GM18505 (cell line): ENCODE data around the gene DCTN1.

Source experiments
- ATAC-seq: cut with Tn5 transposase; IDR thresholded peaks from one replicate; pipeline ENCODE4 v1.9.1; 2021; ENCODE audit not compliant: unreplicated experiment
- POLR2A ChIP-seq: IDR thresholded peaks from 4 replicates; pipeline ENCODE4 v1.6.1; 2011; ENCODE audit warnings: borderline replicate concordance; ENCODE audit not compliant: insufficient read depth, insufficient read length; ENCODE audit errors: extremely low read depth

DCTN1 gene

GRCh38 chr2:74334931-74335333, 45.2 kb downstream of the DCTN1 start:
- no peak for TF ChIP-seq POLR2A
- ATAC-seq: no peak

- no peak for TF ChIP-seq POLR2A
- ATAC-seq: no peak
These were observed 46.1 kb downstream of the DCTN1 start for GRCh38 chr2:74333896-74334586.

GRCh38 chr2:74333175-74333574, 46.9 kb downstream of the DCTN1 start:
- ATAC-seq: no peak
- no peak for TF ChIP-seq POLR2A

GRCh38 chr2:74332550-74333174, 47.4 kb downstream of the DCTN1 start:
- no peak for TF ChIP-seq POLR2A

GRCh38 chr2:74328573-74328972, 51.5 kb downstream of the DCTN1 start:
- no peak for ATAC-seq
- TF ChIP-seq POLR2A: no peak

More at GRCh38 chr2:74332550-74333174, 47.4 kb downstream of the DCTN1 start:
- no peak for ATAC-seq

GRCh38 chr2:74328074-74328473, 52.0 kb downstream of the DCTN1 start:
- no peak for ATAC-seq

GRCh38 chr2:74327627-74328026, 52.5 kb downstream of the DCTN1 start:
- TF ChIP-seq POLR2A: no peak
- no peak for ATAC-seq

More at GRCh38 chr2:74328074-74328473, 52.0 kb downstream of the DCTN1 start:
- no peak for TF ChIP-seq POLR2A

- no peak for TF ChIP-seq POLR2A
- ATAC-seq: no peak
These were observed 52.9 kb downstream of the DCTN1 start for GRCh38 chr2:74327199-74327598.

- no peak for TF ChIP-seq POLR2A
- no peak for ATAC-seq
These were observed 54.3 kb downstream of the DCTN1 start for GRCh38 chr2:74325815-74326214.

GRCh38 chr2:74321737-74322136, 58.4 kb downstream of the DCTN1 start:
- no peak for ATAC-seq
- TF ChIP-seq POLR2A: no peak

- TF ChIP-seq POLR2A: no peak
- ATAC-seq: no peak
These were observed 62.4 kb downstream of the DCTN1 start for GRCh38 chr2:74317701-74318100.

- ATAC-seq: no peak
- TF ChIP-seq POLR2A: no peak
These were observed 63.4 kb downstream of the DCTN1 start for GRCh38 chr2:74316627-74317295.

- no peak for TF ChIP-seq POLR2A
- no peak for ATAC-seq
These were observed 66.0 kb downstream of the DCTN1 start for GRCh38 chr2:74314107-74314506.

GRCh38 chr2:74313497-74313896, 66.6 kb downstream of the DCTN1 start:
- no peak for ATAC-seq

GRCh38 chr2:74312913-74313312, 67.2 kb downstream of the DCTN1 start:
- no peak for TF ChIP-seq POLR2A
- ATAC-seq: no peak

More at GRCh38 chr2:74313497-74313896, 66.6 kb downstream of the DCTN1 start:
- TF ChIP-seq POLR2A: no peak
